Osteoblast (primary cell): ENCODE results near the gene MBNL3. TPM values are rescaled to one million over a fixed set of nuclear protein-coding genes. Genes with fewer than 3 reads are reported as not detected.
A peak's percentile ranks its signal among the peaks of the same experiment; 100 is the strongest.

Source experiments
- DNase-seq: peaks from one replicate; pipeline ENCODE4 v3.0.0; 2011; ENCODE audit warnings: low spot score, mixed read lengths; ENCODE audit not compliant: insufficient read length; ENCODE audit errors: missing footprints
- H2AFZ ChIP-seq: 2 replicates; pipeline ENCODE4 v1.6.0; 2011; ENCODE audit warnings: mild to moderate bottlenecking, low read length
- H3K27ac ChIP-seq: 2 replicates; pipeline ENCODE4 v1.5.1; 2011; ENCODE audit warnings: mild to moderate bottlenecking, low read depth, low read length, moderate library complexity
- H3K27me3 ChIP-seq: 2 replicates; pipeline ENCODE4 v1.6.0; 2012; ENCODE audit warnings: mild to moderate bottlenecking, control low read depth, inconsistent platforms, low read length, moderate library complexity; ENCODE audit not compliant: insufficient read depth
- H3K36me3 ChIP-seq: 2 replicates; pipeline ENCODE4 v1.5.1; 2011; ENCODE audit warnings: mild to moderate bottlenecking, low read length, control low read depth, moderate library complexity; ENCODE audit not compliant: insufficient read depth
- H3K4me1 ChIP-seq: 2 replicates; pipeline ENCODE4 v1.5.1; 2011; ENCODE audit warnings: mild to moderate bottlenecking, low read length, control low read depth, moderate library complexity; ENCODE audit not compliant: insufficient read depth
- H3K4me2 ChIP-seq: 2 replicates; pipeline ENCODE4 v1.6.0; 2011; ENCODE audit warnings: mild to moderate bottlenecking, low read length; ENCODE audit not compliant: insufficient read depth
- H3K4me3 ChIP-seq: fragments of 200-600 bp; sonication (generic); 3 replicates; pipeline ENCODE4 v1.5.1; 2012; ENCODE audit warnings: mild to moderate bottlenecking, low read length, inconsistent platforms; ENCODE audit not compliant: insufficient read depth
- H3K79me2 ChIP-seq: 2 replicates; pipeline ENCODE4 v1.6.0; 2012; ENCODE audit warnings: mild to moderate bottlenecking, low read length, control low read depth, inconsistent platforms; ENCODE audit not compliant: insufficient read depth
- H3K9me3 ChIP-seq: 2 replicates; pipeline ENCODE4 v1.5.1; 2011; ENCODE audit warnings: low read depth, low read length, control low read depth
- H4K20me1 ChIP-seq: 2 replicates; pipeline ENCODE4 v1.6.0; 2012; ENCODE audit warnings: mild to moderate bottlenecking, low read length, control low read depth; ENCODE audit not compliant: insufficient read depth
- total RNA-seq: library from RNA; depleted of rRNA; stranded (reverse); fragments of >200 nt; gene quantifications from 2 replicates; pipeline ENCODE4 v1.2.3, GENCODE V29; 2012
- TF ChIP-seq, protein P1 (sequence below): IDR thresholded peaks from 2 replicates; pipeline ENCODE4 v1.5.1; 2011; ENCODE audit warnings: mild to moderate bottlenecking, low read depth, low read length, moderate library complexity; ENCODE audit errors: extremely low read depth

Gene MBNL3
- total RNA-seq, 1 donor: 1.8 TPM

- no peak overlapping the region for H2AFZ ChIP-seq
- H3K4me2 ChIP-seq: no peak overlapping the region
- H3K79me2 ChIP-seq: no peaks in the 10 kb centered on the region
- H3K9me3 ChIP-seq: no peaks in the 10 kb centered on the region
- H3K27ac ChIP-seq: no peak overlapping the region
- TF ChIP-seq, protein P1, sequence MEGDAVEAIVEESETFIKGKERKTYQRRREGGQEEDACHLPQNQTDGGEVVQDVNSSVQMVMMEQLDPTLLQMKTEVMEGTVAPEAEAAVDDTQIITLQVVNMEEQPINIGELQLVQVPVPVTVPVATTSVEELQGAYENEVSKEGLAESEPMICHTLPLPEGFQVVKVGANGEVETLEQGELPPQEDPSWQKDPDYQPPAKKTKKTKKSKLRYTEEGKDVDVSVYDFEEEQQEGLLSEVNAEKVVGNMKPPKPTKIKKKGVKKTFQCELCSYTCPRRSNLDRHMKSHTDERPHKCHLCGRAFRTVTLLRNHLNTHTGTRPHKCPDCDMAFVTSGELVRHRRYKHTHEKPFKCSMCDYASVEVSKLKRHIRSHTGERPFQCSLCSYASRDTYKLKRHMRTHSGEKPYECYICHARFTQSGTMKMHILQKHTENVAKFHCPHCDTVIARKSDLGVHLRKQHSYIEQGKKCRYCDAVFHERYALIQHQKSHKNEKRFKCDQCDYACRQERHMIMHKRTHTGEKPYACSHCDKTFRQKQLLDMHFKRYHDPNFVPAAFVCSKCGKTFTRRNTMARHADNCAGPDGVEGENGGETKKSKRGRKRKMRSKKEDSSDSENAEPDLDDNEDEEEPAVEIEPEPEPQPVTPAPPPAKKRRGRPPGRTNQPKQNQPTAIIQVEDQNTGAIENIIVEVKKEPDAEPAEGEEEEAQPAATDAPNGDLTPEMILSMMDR: no peak
- DNase-seq: no peak
- H3K27me3 ChIP-seq: peaks cover 25% of the 10 kb centered on the region
- no peaks in the 10 kb centered on the region for H3K36me3 ChIP-seq
- no peaks in the 10 kb centered on the region for H4K20me1 ChIP-seq
- H3K4me1 ChIP-seq: no peaks in the 10 kb centered on the region
- H3K4me3 ChIP-seq: no peak overlapping the region
These were observed 4.3 kb upstream of the MBNL3 start for GRCh38 chrX:132493095-132493494.

GRCh38 chrX:132491191-132491590, 2.4 kb upstream of the MBNL3 start:
- H3K36me3 ChIP-seq: no peaks in the 10 kb centered on the region
- no peaks in the 10 kb centered on the region for H4K20me1 ChIP-seq
- no peak for DNase-seq
- TF ChIP-seq, protein P1: no peak
- H2AFZ ChIP-seq: no peak overlapping the region
- H3K27me3 ChIP-seq: peaks cover 16% of the 10 kb centered on the region
- H3K4me3 ChIP-seq: no peak overlapping the region
- no peak overlapping the region for H3K4me2 ChIP-seq
- H3K9me3 ChIP-seq: no peaks in the 10 kb centered on the region
- no peaks in the 10 kb centered on the region for H3K79me2 ChIP-seq
- no peaks in the 10 kb centered on the region for H3K4me1 ChIP-seq
- H3K27ac ChIP-seq: no peak overlapping the region

DNA sequence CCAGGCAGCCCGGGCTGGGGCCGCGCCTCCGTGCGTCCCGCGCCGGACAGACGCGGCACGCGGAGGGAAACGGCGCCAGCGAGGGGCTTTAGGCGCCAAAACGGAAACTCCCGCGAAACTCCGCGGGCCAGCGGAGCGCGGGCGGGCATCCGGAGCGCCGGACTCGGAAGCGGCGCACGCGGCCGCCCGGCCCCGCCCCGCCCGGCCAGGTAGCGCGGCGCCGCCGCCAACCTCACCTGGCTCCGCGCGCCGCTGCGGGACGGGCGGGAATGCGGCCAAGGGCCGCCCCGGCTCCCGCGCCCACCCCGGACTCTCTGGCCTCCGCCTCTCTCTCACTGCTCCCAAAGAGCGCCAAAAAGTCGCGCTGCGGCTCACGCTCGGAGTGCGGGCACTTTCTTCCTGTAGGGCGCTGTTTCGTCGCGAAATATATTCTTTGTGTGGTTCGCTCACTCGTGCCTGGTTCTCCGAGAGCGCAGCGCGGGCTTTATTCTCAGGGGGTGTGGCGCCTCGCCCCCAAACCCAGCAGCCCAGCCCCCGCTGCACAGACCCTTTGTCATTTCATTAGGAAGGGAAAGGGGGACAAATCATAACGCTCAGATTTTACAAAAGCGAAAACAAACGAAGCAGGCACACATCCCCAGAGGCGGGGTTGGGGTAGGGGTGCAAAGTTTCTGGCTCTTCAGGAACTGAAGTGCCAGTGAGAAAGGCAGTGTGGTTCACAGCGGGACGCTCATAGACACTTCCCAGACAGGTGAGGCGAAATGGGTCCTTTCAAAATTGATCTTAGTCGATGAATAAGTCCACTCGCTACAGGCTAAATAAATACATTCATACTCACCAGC, 961 bp upstream of the MBNL3 start:
- peak overlapping the region; percentile 69 for H3K4me3 ChIP-seq
- peak overlapping the region; percentile 81 for H2AFZ ChIP-seq
- H3K79me2 ChIP-seq: no peaks in the 10 kb centered on the region
- H4K20me1 ChIP-seq: no peaks in the 10 kb centered on the region
- H3K27me3 ChIP-seq: peaks cover 16% of the 10 kb centered on the region
- peak; percentile 69 for DNase-seq
- no peaks in the 10 kb centered on the region for H3K9me3 ChIP-seq
- peak overlapping the region; percentile 76 for H3K4me2 ChIP-seq
- H3K4me1 ChIP-seq: no peaks in the 10 kb centered on the region
- TF ChIP-seq, protein P1: no peak
- H3K36me3 ChIP-seq: no peaks in the 10 kb centered on the region
- H3K27ac ChIP-seq: no peak overlapping the region

DNA sequence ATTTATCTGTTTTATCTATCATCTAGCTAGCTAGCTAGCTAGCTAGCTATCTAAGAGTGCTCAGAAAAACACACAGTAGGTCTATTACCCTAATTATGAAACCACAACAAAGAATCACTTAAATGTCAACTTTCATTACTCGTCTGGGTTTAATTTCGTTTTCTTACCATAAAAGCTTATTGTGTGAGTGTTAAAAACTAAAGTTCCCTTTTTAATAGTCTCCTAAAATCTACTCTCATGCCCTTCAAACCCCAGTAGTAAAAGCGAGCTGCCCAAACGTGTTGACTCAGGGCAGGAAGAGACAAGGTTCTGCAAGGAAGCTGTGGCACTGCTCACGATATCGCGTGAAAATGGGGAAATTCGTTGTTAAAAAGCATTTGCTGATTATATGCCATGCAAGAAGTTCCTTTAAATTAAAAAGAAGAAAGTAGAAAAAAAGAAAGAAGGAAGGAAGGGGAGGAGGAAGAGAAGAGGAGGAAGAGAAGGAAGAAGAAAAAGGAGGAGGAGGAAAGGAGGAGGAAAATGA, 595 bp downstream of the MBNL3 start:
- peaks cover 13% of the 10 kb centered on the region for H3K27me3 ChIP-seq
- H3K36me3 ChIP-seq: no peaks in the 10 kb centered on the region
- H4K20me1 ChIP-seq: no peaks in the 10 kb centered on the region
- H3K9me3 ChIP-seq: no peaks in the 10 kb centered on the region
- no peaks in the 10 kb centered on the region for H3K79me2 ChIP-seq
- H3K4me2 ChIP-seq: peak overlapping the region; percentile 76
- TF ChIP-seq, protein P1: no peak
- no peak for DNase-seq
- peak overlapping the region; percentile 81 for H2AFZ ChIP-seq
- H3K4me1 ChIP-seq: no peaks in the 10 kb centered on the region
- H3K27ac ChIP-seq: no peak overlapping the region
- peak overlapping the region; percentile 69 for H3K4me3 ChIP-seq
